Smooth muscle cell (in vitro differentiated cells): ENCODE results near the gene ANKRD52. TPM values are rescaled to one million over a fixed set of nuclear protein-coding genes. Genes with fewer than 3 reads are reported as not detected.

ENCODE experiments used
- DNase-seq: peaks from one replicate; lab custom pipeline; 2025; ENCODE audit not compliant: unreplicated experiment; lab: John Stamatoyannopoulos, UW
- H2AFZ ChIP-seq: fragments of 200-600 bp; sonication (generic); 2 replicates; pipeline ENCODE4 v1.6.0; 2016; ENCODE audit warnings: antibody characterized with exemption, low read depth, mild to moderate bottlenecking
- H3F3A ChIP-seq: fragments of 200-600 bp; sonication (generic); 2 replicates; pipeline ENCODE4 v1.6.0; 2017; ENCODE audit warnings: antibody characterized with exemption, low read depth
- H3K27ac ChIP-seq: fragments of 200-600 bp; sonication (generic); 2 replicates; pipeline ENCODE4 v1.5.1; 2016; ENCODE audit warnings: low read depth, mild to moderate bottlenecking
- H3K27me3 ChIP-seq: fragments of 200-600 bp; sonication (generic); 2 replicates; pipeline ENCODE4 v1.6.1; 2016; ENCODE audit warnings: low read depth, mild to moderate bottlenecking
- H3K36me3 ChIP-seq: fragments of 200-600 bp; sonication (generic); 2 replicates; pipeline ENCODE4 v1.5.1; 2016; ENCODE audit warnings: low read depth
- H3K4me1 ChIP-seq: fragments of 200-600 bp; sonication (generic); 2 replicates; pipeline ENCODE4 v1.5.1; 2016; ENCODE audit warnings: low read depth
- H3K4me2 ChIP-seq: fragments of 200-600 bp; sonication (generic); 2 replicates; pipeline ENCODE4 v1.6.0; 2016; ENCODE audit warnings: mild to moderate bottlenecking
- H3K4me3 ChIP-seq: fragments of 200-600 bp; sonication (generic); 2 replicates; pipeline ENCODE4 v1.5.1; 2016; ENCODE audit warnings: mild to moderate bottlenecking
- H3K79me2 ChIP-seq: fragments of 200-600 bp; sonication (generic); 2 replicates; pipeline ENCODE4 v1.6.0; 2016; ENCODE audit warnings: low read depth, mild to moderate bottlenecking
- H3K9ac ChIP-seq: fragments of 200-600 bp; sonication (generic); 2 replicates; pipeline ENCODE4 v1.6.0; 2016; ENCODE audit warnings: low read depth
- H3K9me3 ChIP-seq: fragments of 200-600 bp; sonication (generic); replicated peaks from 2 replicates; pipeline ENCODE4 v1.5.1; 2016; ENCODE audit warnings: low read depth
- H4K20me1 ChIP-seq: fragments of 200-600 bp; sonication (generic); 2 replicates; pipeline ENCODE4 v1.6.0; 2016; ENCODE audit warnings: low read depth
- CTCF ChIP-seq: fragments of 200-600 bp; sonication (generic); IDR thresholded peaks from 2 replicates; pipeline ENCODE4 v1.5.1; 2017; ENCODE audit warnings: borderline replicate concordance, mild to moderate bottlenecking, antibody characterized with exemption; ENCODE audit not compliant: insufficient read depth, poor library complexity, severe bottlenecking
- WGBS: methylation state at CpG from one replicate; pipeline ENCODE4 v1.1.7; 2016; ENCODE audit warnings: low lambda C conversion rate; 5-methylcytosine and 5-hydroxymethylcytosine counted together
- polyA plus RNA-seq: library from polyadenylated mRNA; unstranded; fragments of >200 nt; fragmentation: Nextera tagmentation; extraction: Ambion mirVana; gene quantifications from 2 replicates; pipeline ENCODE4 v1.2.1, GENCODE V29; 2016
- total RNA-seq: library from RNA; depleted of rRNA; stranded (reverse); fragments of >200 nt; gene quantifications from 2 replicates; pipeline ENCODE4 v1.2.3, GENCODE V29; 2014

The ANKRD52 gene
- total and polyA plus RNA-seq, 2 experiments from 2014 or later: 32.5 to 49.9 TPM

- Histone ChIP-seq H3K9ac (peak within 1 kb of the TSS; percentile 75), H3K27ac (peak within 1 kb of the TSS; percentile 98), H3K27me3 (no peaks in the 10 kb centered on the region), H4K20me1 (no peaks in the 10 kb centered on the region), H3F3A (peaks cover 15% of the 10 kb centered on the region), H2AFZ (peak within 1 kb of the TSS; percentile 77), H3K4me1 (peaks cover 18% of the 10 kb centered on the region), H3K79me2 (peaks cover 13% of the 10 kb centered on the region), H3K4me2 (peak within 1 kb of the TSS; percentile 97), H3K36me3 (no peaks in the 10 kb centered on the region), H3K9me3 (no peaks in the 10 kb centered on the region), H3K4me3 (peak within 1 kb of the TSS; percentile 81)
- TF ChIP-seq CTCF: peak; percentile 72
- DNase-seq: peak; percentile 92
- WGBS: 4% methylated on average over 33 of the region's 41 CpGs
Observed at GRCh38 chr12:56224102-56224701, 34.0 kb downstream of the ANKRD52 start, which contains the start of gene NABP2. Gene NABP2 (plus strand): TSS chr12:56224342. CDS start chr12:56224857, 515 bp downstream.

DNA sequence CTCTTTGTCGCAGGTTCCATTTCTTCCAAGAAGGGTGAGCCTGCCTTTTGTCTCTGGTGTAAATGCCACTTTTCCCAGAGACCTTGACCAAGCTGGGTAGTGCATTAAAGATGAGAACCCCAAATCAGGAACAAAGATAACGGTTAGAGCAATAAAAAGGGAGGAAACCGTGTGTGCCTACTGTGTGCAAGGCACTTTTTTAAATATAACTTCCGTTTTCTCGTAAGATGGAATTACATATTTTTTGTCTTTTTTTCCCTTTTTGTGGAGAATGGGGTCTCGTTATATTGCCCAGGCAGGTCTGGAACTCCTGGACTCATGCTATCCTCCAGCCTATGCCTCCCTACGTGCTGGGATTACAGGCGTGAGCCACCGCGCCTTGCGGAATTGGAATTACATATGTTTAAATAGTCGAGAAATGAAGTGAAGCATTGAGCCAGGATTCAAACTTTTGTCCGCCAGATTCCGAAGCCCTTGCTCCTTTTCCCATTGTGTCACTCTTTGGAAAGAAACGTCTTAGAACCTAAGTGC lies 34.5 kb downstream of the ANKRD52 start:
- TF ChIP-seq CTCF: no peak
- 39% methylated on average over 15 of the region's 15 CpGs for WGBS
- peak overlapping the region; percentile 83 for H3K4me2 ChIP-seq
- H4K20me1 ChIP-seq: no peaks in the 10 kb centered on the region
- peaks cover 18% of the 10 kb centered on the region for H3K4me1 ChIP-seq
- H3K27me3 ChIP-seq: no peaks in the 10 kb centered on the region
- H3F3A ChIP-seq: peaks cover 15% of the 10 kb centered on the region
- H3K79me2 ChIP-seq: peaks cover 19% of the 10 kb centered on the region
- H2AFZ ChIP-seq: peak overlapping the region; percentile 59
- H3K4me3 ChIP-seq: peak overlapping the region; percentile 81
- H3K36me3 ChIP-seq: no peaks in the 10 kb centered on the region
- H3K27ac ChIP-seq: peak overlapping the region; percentile 98
- DNase-seq: no peak
- H3K9ac ChIP-seq: no peak overlapping the region
- H3K9me3 ChIP-seq: no peaks in the 10 kb centered on the region

DNA sequence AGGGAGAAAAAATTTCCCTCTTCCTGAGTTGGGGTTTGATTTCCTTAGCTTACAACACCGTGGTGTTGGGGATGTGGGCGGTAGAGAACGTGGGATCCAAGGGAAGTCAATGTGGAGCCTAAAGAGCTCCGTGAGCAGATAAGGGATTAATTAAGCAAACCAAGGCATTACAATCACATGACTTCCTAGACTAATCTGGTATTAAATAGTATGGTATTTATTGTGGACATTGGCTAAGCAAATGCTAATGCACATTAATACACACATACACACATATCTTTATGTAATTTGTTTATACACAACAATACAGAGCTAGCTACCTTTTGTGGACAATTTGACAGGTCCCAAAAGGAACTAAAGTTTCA lies 35.7 kb downstream of the ANKRD52 start:
- DNase-seq: no peak
- Histone ChIP-seq H3K9me3 (no peaks in the 10 kb centered on the region), H3K4me3 (peak overlapping the region; percentile 73), H3K79me2 (peaks cover 30% of the 10 kb centered on the region), H3K27me3 (no peaks in the 10 kb centered on the region), H3K4me2 (peak overlapping the region; percentile 87), H4K20me1 (peaks cover 6% of the 10 kb centered on the region), H3K9ac (peak overlapping the region; percentile 88), H3K4me1 (peaks cover 18% of the 10 kb centered on the region), H3K27ac (peak overlapping the region; percentile 98), H3F3A (peaks cover 15% of the 10 kb centered on the region), H3K36me3 (no peaks in the 10 kb centered on the region), H2AFZ (peak overlapping the region; percentile 43)
- WGBS: 41% methylated on average over 4 of the region's 4 CpGs
- no peak for TF ChIP-seq CTCF
